SK-N-SH treated with all-trans-retinoic acid at 6 μM for 48 hours (cell line): Measurements from ENCODE around the gene TNNI2.

Experiments used
- ARNTL ChIP-seq: fragments of 450-650 bp; formaldehyde crosslinking; IDR thresholded peaks from 2 replicates; pipeline ENCODE4 v1.5.0; 2020; ENCODE audit warnings: low read depth, mild to moderate bottlenecking, moderate library complexity, borderline replicate concordance
- CSDC2 ChIP-seq: fragments of 250-450 bp; sonication (Bioruptor Pico); IDR thresholded peaks from 2 replicates; pipeline ENCODE4 v1.5.0; 2020; ENCODE audit warnings: mild to moderate bottlenecking, moderate library complexity
- CSRNP3 ChIP-seq: fragments of 250-450 bp; sonication (Bioruptor Pico); IDR thresholded peaks from 2 replicates; pipeline ENCODE4 v1.5.1; 2021; ENCODE audit warnings: mild to moderate bottlenecking, moderate library complexity
- GLIS3 ChIP-seq: fragments of 250-450 bp; sonication (Bioruptor Pico); IDR thresholded peaks from 2 replicates; pipeline ENCODE4 v1.5.0; 2020; ENCODE audit warnings: mild to moderate bottlenecking, moderate library complexity
- PATZ1 ChIP-seq: fragments of 250-450 bp; sonication (Bioruptor Pico); IDR thresholded peaks from 2 replicates; pipeline ENCODE4 v1.8.0; 2020; ENCODE audit warnings: mild to moderate bottlenecking, moderate library complexity, borderline replicate concordance
- POU6F1 ChIP-seq: fragments of 250-450 bp; sonication (Bioruptor Pico); IDR thresholded peaks from 2 replicates; pipeline ENCODE4 v1.8.0; 2021; ENCODE audit warnings: low read depth, mild to moderate bottlenecking, moderate library complexity, borderline replicate concordance
- PPARA ChIP-seq: fragments of 250-450 bp; sonication (Bioruptor Pico); IDR thresholded peaks from 2 replicates; pipeline ENCODE4 v1.5.0; 2020; ENCODE audit warnings: mild to moderate bottlenecking, borderline replicate concordance
- RARB ChIP-seq: fragments of 250-450 bp; sonication (Bioruptor Pico); IDR thresholded peaks from 2 replicates; pipeline ENCODE4 v1.8.0; 2021; ENCODE audit warnings: mild to moderate bottlenecking, moderate library complexity
- SNAI2 ChIP-seq: fragments of 250-450 bp; sonication (Bioruptor Pico); IDR thresholded peaks from 2 replicates; pipeline ENCODE4 v1.5.0; 2020; ENCODE audit warnings: mild to moderate bottlenecking, moderate library complexity
- ZC3H10 ChIP-seq: fragments of 250-450 bp; sonication (Bioruptor Pico); IDR thresholded peaks from 2 replicates; pipeline ENCODE4 v1.5.1; 2021; ENCODE audit warnings: mild to moderate bottlenecking, moderate library complexity
- ZFP30 ChIP-seq: fragments of 450-650 bp; formaldehyde crosslinking; IDR thresholded peaks from 2 replicates; pipeline ENCODE4 v1.5.0; 2022; ENCODE audit warnings: mild to moderate bottlenecking, moderate library complexity
- ZNF8 ChIP-seq: fragments of 450-650 bp; formaldehyde crosslinking; IDR thresholded peaks from 2 replicates; pipeline ENCODE4 v1.5.0; 2020; ENCODE audit warnings: mild to moderate bottlenecking, moderate library complexity

GRCh38 chr11:1889941-1890855 lies 51.4 kb downstream of the TNNI2 start:
- TF ChIP-seq PATZ1 (CRISPR knock-in tag) (no peak), GLIS3 (CRISPR knock-in tag) (no peak), ZC3H10 (CRISPR knock-in tag) (no peak), PPARA (CRISPR knock-in tag) (no peak), ZNF8 (CRISPR knock-in tag) (no peak), ARNTL (CRISPR knock-in tag) (no peak), RARB (CRISPR knock-in tag) (no peak), ZFP30 (no peak), CSDC2 (CRISPR knock-in tag) (no peak), SNAI2 (CRISPR knock-in tag) (no peak), POU6F1 (CRISPR knock-in tag) (no peak), CSRNP3 (CRISPR knock-in tag) (no peak)
